ENCODE measurements around the gene NRG2. TPM values are rescaled to one million over a fixed set of nuclear protein-coding genes. Genes with fewer than 3 reads are reported as not detected.

NRG2 gene
- total RNA-seq, 4 donors from 2014 or later, result 4.1 to 13.2 (median 7.0) TPM

- TF ChIP-seq CTCF (IDR thresholded peaks at IDR 0.05; ENCODE audit: low read depth), result no peak
These were observed 91.1 kb downstream of the NRG2 start for GRCh38 chr5:139951983-139952382.

GRCh38 chr5:139951296-139951924 lies 91.7 kb downstream of the NRG2 start:
- no peak for TF ChIP-seq CTCF (IDR thresholded peaks at IDR 0.05; ENCODE audit: low read depth)

- no peak for TF ChIP-seq CTCF (IDR thresholded peaks at IDR 0.05; ENCODE audit: low read depth)
These were observed 92.7 kb downstream of the NRG2 start for GRCh38 chr5:139950436-139950835.

DNA sequence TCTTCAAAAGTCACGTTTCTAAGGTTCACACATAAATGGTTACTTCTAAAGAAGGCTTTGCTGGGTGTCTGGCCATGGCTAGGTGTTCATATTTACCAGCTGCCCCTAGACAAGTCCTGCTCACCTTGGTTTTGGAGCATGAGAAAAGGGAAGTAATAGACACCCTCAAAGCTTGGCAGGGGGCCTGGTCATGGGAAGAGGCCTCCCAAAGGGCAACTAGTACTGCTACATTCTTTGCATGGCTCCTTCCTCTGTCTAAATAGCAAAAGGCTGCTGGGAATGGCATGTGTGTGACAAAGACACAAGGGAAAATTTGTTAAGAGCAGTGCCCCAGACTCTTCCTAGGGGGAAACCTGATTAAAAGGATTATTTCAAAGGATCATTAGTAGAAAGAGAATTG lies 93.4 kb downstream of the NRG2 start:
- no peak for TF ChIP-seq CTCF (IDR thresholded peaks at IDR 0.05; ENCODE audit: low read depth)

- TF ChIP-seq CTCF (IDR thresholded peaks at IDR 0.05; ENCODE audit: low read depth), result no peak
These were observed 95.4 kb downstream of the NRG2 start for GRCh38 chr5:139947727-139948126.

GRCh38 chr5:139946440-139946839 lies 96.7 kb downstream of the NRG2 start:
- no peak for TF ChIP-seq CTCF (IDR thresholded peaks at IDR 0.05; ENCODE audit: low read depth)

DNA sequence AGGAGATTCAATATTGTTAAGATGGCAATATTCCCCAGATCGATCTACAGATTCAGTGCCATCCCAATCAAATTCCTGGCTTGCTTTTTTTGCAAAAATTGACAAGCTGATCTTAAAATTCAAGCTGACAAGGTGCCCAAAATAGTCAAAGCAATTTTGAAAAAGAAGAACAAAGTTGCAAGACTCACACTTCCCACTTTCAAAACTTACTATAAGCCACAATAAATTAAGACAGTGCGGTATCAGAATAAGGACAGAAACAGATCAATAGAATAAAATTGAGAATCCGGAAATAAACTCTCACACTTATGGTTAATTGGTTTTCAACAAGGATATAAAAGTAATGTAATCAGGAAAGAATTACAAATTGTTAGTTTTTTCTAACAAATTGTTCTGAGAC lies 97.1 kb downstream of the NRG2 start:
- TF ChIP-seq CTCF (IDR thresholded peaks at IDR 0.05; ENCODE audit: low read depth), result no peak
